ENCODE data around the gene MTFP1.

Gene MTFP1

GRCh38 chr22:30470655-30471054 is 45.1 kb downstream of the MTFP1 start:
- Mint-ChIP-seq H3K27me3 (peaks cover 22% of the 10 kb centered on the region), H3K27ac (no peak overlapping the region), H3K4me1 (no peaks in the 10 kb centered on the region), H3K36me3 (peaks cover 1% of the 10 kb centered on the region), H3K4me3 (no peak overlapping the region), H3K9me3 (peaks cover 1% of the 10 kb centered on the region)
- ATAC-seq (ENCODE audit: low read depth) (no peak), DNase-seq (ENCODE audit: low spot score in 2 of 2) (no peak)

GRCh38 chr22:30471616-30472318 is 46.2 kb downstream of the MTFP1 start, which contains the start of gene SEC14L3:
SEC14L3 (minus strand) TSS chr22:30472017; CDS start chr22:30471958, 59 bp downstream.
- DNase-seq (ENCODE audit: low spot score in 2 of 2) (no peak), ATAC-seq (ENCODE audit: low read depth) (no peak)
- no peak within 1 kb of the TSS for H3K4me3 Mint-ChIP-seq
- no peaks in the 10 kb centered on the region for H3K9me3 Mint-ChIP-seq
- H3K36me3 Mint-ChIP-seq: no peaks in the 10 kb centered on the region
- peaks cover 22% of the 10 kb centered on the region for H3K27me3 Mint-ChIP-seq
- H3K27ac Mint-ChIP-seq: no peak within 1 kb of the TSS
- no peaks in the 10 kb centered on the region for H3K4me1 Mint-ChIP-seq

- ATAC-seq (ENCODE audit: low read depth) (no peak), DNase-seq (ENCODE audit: low spot score in 2 of 2) (no peak)
- H3K36me3 Mint-ChIP-seq: no peaks in the 10 kb centered on the region
- H3K27ac Mint-ChIP-seq: no peak overlapping the region
- no peak overlapping the region for H3K4me3 Mint-ChIP-seq
- no peaks in the 10 kb centered on the region for H3K9me3 Mint-ChIP-seq
- peaks cover 24% of the 10 kb centered on the region for H3K27me3 Mint-ChIP-seq
- no peaks in the 10 kb centered on the region for H3K4me1 Mint-ChIP-seq
Measured at GRCh38 chr22:30472994-30473720, 47.6 kb downstream of the MTFP1 start.

- ATAC-seq (ENCODE audit: low read depth): no peak
Measured at GRCh38 chr22:30474121-30474520, 48.6 kb downstream of the MTFP1 start.

GRCh38 chr22:30474683-30475424 is 49.3 kb downstream of the MTFP1 start:
- H3K4me1 Mint-ChIP-seq: no peaks in the 10 kb centered on the region
- no peak for DNase-seq (ENCODE audit: low spot score in 2 of 2)
- H3K27me3 Mint-ChIP-seq: peaks cover 22% of the 10 kb centered on the region
- H3K4me3 Mint-ChIP-seq: no peak overlapping the region
- peak; percentile 48 for ATAC-seq (ENCODE audit: low read depth)
- H3K36me3 Mint-ChIP-seq: no peaks in the 10 kb centered on the region
- H3K27ac Mint-ChIP-seq: no peak overlapping the region
- no peaks in the 10 kb centered on the region for H3K9me3 Mint-ChIP-seq

More at GRCh38 chr22:30474121-30474520, 48.6 kb downstream of the MTFP1 start:
- no peak overlapping the region for H3K27ac Mint-ChIP-seq
- H3K36me3 Mint-ChIP-seq: no peaks in the 10 kb centered on the region
- H3K9me3 Mint-ChIP-seq: no peaks in the 10 kb centered on the region
- DNase-seq (ENCODE audit: low spot score in 2 of 2): no peak
- H3K4me1 Mint-ChIP-seq: no peaks in the 10 kb centered on the region
- H3K27me3 Mint-ChIP-seq: peaks cover 22% of the 10 kb centered on the region
- H3K4me3 Mint-ChIP-seq: no peak overlapping the region

Data from memory B cell (primary cell).